GM12878 (cell line): ENCODE data around the gene ZNF154. TPM values are rescaled to one million over a fixed set of nuclear protein-coding genes. Genes with fewer than 3 reads are reported as not detected.

ENCODE experiments used
- ATAC-seq: fragments of 200-7000 bp; cut with Tn5 transposase; 3 replicates; pipeline ENCODE4 v1.9.1; 2020; ENCODE audit warnings: mild to moderate bottlenecking, moderate library complexity
- BruUV-seq: library from RNA; stranded (reverse); fragments of 400-500 nt; replicated peaks from 2 replicates; lab custom pipeline; 2021; lab: Mats Ljungman, UMichigan
- CTCF ChIA-PET: fragments of 300-600 bp; sonication (Branson Sonifier 250); formaldehyde crosslinking; extraction: SDS; loops from one replicate; lab custom pipeline; 2021; ENCODE audit warnings: inconsistent platforms; lab: Yijun Ruan, JAX
- POLR2A ChIA-PET: fragments of 350-600 bp; formaldehyde crosslinking; extraction: SDS; loops from one replicate; lab custom pipeline; 2021; ENCODE audit warnings: inconsistent platforms; lab: Charles Lee
- RAD21 ChIA-PET: fragments of 300-600 bp; sonication (Branson Sonifier 250); formaldehyde crosslinking; loops from one replicate; lab custom pipeline; 2023; ENCODE audit warnings: antibody characterized with exemption; ENCODE audit not compliant: unreplicated experiment; lab: Charles Lee
- SMC1A ChIA-PET: fragments of 300-600 bp; sonication (Branson Sonifier 250); formaldehyde crosslinking; loops from one replicate; lab custom pipeline; 2023; ENCODE audit not compliant: unreplicated experiment, uncharacterized antibody; lab: Charles Lee
- DNase-seq: peaks from one replicate; pipeline ENCODE4 v3.0.0-alpha.2; 2011; ENCODE audit warnings: low read depth, low spot score
- FAIRE-seq: peaks from 3 replicates; lab custom pipeline; 2011; peaks lifted over from hg19 to GRCh38; lab: Jason Lieb, UNC
- H2AFZ ChIP-seq: 2 replicates; pipeline ENCODE4 v1.6.0; 2011; ENCODE audit warnings: low read depth, low read length, control low read depth; ENCODE audit not compliant: control insufficient read depth
- H3K27ac ChIP-seq: 2 replicates; pipeline ENCODE4 v1.5.1; 2011; ENCODE audit warnings: control low read depth; ENCODE audit not compliant: control insufficient read depth, insufficient read depth
- H3K27me3 ChIP-seq, 2 experiments: replicated peaks in 1 of 2; 2 replicates each; pipeline versions ENCODE4 v1.6.0 to v1.6.1; 2011; ENCODE audit warnings: low read length in 1 of 2; ENCODE audit not compliant: control insufficient read depth in 2 of 2, insufficient read depth in 2 of 2
- H3K36me3 ChIP-seq, 2 experiments: 2 replicates each; pipeline ENCODE4 v1.5.1; 2011; ENCODE audit warnings: low read length in 1 of 2; ENCODE audit not compliant: control insufficient read depth in 2 of 2, insufficient read depth in 2 of 2
- H3K4me1 ChIP-seq: 2 replicates; pipeline ENCODE4 v1.6.1; 2011; ENCODE audit warnings: mild to moderate bottlenecking, low read length, moderate library complexity, mixed read lengths; ENCODE audit not compliant: control insufficient read depth, insufficient read depth
- H3K4me2 ChIP-seq: 2 replicates; pipeline ENCODE4 v1.6.0; 2011; ENCODE audit warnings: control low read depth; ENCODE audit not compliant: control insufficient read depth, insufficient read depth
- H3K4me3 ChIP-seq: fragments of 200-600 bp; sonication (generic); 2 replicates; pipeline ENCODE4 v1.5.1; 2016
- H3K79me2 ChIP-seq: 2 replicates; pipeline ENCODE4 v1.6.0; 2011; ENCODE audit warnings: low read length; ENCODE audit not compliant: control insufficient read depth, insufficient read depth
- H3K9ac ChIP-seq: 2 replicates; pipeline ENCODE4 v1.8.0; 2011; ENCODE audit warnings: low read length, control low read depth, mixed read lengths; ENCODE audit not compliant: control insufficient read depth, insufficient read depth
- H3K9me3 ChIP-seq: replicated peaks from 3 replicates; pipeline ENCODE4 v1.5.1; 2011; ENCODE audit warnings: mild to moderate bottlenecking, low read length; ENCODE audit not compliant: control insufficient read depth, insufficient read depth
- H4K20me1 ChIP-seq: 2 replicates; pipeline ENCODE4 v1.6.0; 2011; ENCODE audit not compliant: control insufficient read depth, insufficient read depth
- BACH1 ChIP-seq: fragments of 450-650 bp; IDR thresholded peaks from 2 replicates; pipeline ENCODE4 v1.6.1; 2017; ENCODE audit warnings: mild to moderate bottlenecking, borderline replicate concordance
- CBX3 ChIP-seq: fragments of 200-600 bp; sonication (generic); IDR thresholded peaks from 2 replicates; pipeline ENCODE4 v1.6.1; 2016; ENCODE audit warnings: low read depth, borderline replicate concordance
- CHD2 ChIP-seq: IDR thresholded peaks from 2 replicates; pipeline ENCODE4 v1.6.1; 2011; ENCODE audit warnings: low read depth, low read length, improper control_type of control experiment, borderline replicate concordance
- DPF2 ChIP-seq: fragments of 450-650 bp; IDR thresholded peaks from 2 replicates; pipeline ENCODE4 v1.6.1; 2017; ENCODE audit warnings: mild to moderate bottlenecking
- E2F4 ChIP-seq: IDR thresholded peaks from 2 replicates; pipeline ENCODE4 v1.6.1; 2012; ENCODE audit warnings: low read depth, low read length, improper control_type of control experiment
- EGR1 ChIP-seq, 2 experiments: IDR thresholded peaks; 1 replicate in 1 of 2; 2 replicates in 1 of 2; pipeline ENCODE4 v1.6.1; 2011 to 2012; ENCODE audit warnings: low read depth in 2 of 2, low read length in 2 of 2, borderline replicate concordance in 1 of 2, mild to moderate bottlenecking in 1 of 2, moderate library complexity in 1 of 2
- IKZF1 ChIP-seq: fragments of 450-650 bp; conservative IDR thresholded peaks from 2 replicates; pipeline ENCODE4 v1.6.1; 2017; ENCODE audit warnings: antibody characterized with exemption, mild to moderate bottlenecking
- KLF5 ChIP-seq: fragments of 450-650 bp; IDR thresholded peaks from 2 replicates; pipeline ENCODE4 v1.6.1; 2014; ENCODE audit warnings: mild to moderate bottlenecking; ENCODE audit not compliant: partially characterized antibody
- LARP7 ChIP-seq: fragments of 450-650 bp; IDR thresholded peaks from 2 replicates; pipeline ENCODE4 v1.6.1; 2017; ENCODE audit warnings: mild to moderate bottlenecking
- MXI1 ChIP-seq: fragments of 150-350 bp; IDR thresholded peaks from 2 replicates; pipeline ENCODE4 v1.6.1; 2011; ENCODE audit warnings: low read depth, mild to moderate bottlenecking, inconsistent platforms, low read length, improper control_type of control experiment
- NFIC ChIP-seq: IDR thresholded peaks from 2 replicates; pipeline ENCODE4 v1.6.1; 2012; ENCODE audit warnings: low read depth, mild to moderate bottlenecking, inconsistent platforms, low read length, moderate library complexity
- NFYA ChIP-seq: IDR thresholded peaks from 2 replicates; pipeline ENCODE4 v1.6.1; 2011; ENCODE audit warnings: low read depth, mild to moderate bottlenecking, low read length, improper control_type of control experiment, borderline replicate concordance
- NR2C2 ChIP-seq: IDR thresholded peaks from 2 replicates; pipeline ENCODE4 v1.6.1; 2011; ENCODE audit warnings: borderline replicate concordance, low read depth; ENCODE audit not compliant: control insufficient read depth, insufficient read length
- PAX5 ChIP-seq: IDR thresholded peaks from 2 replicates; pipeline ENCODE4 v1.6.1; 2011; ENCODE audit warnings: low read depth, low read length, borderline replicate concordance
- PAX8 ChIP-seq: fragments of 450-650 bp; IDR thresholded peaks from 2 replicates; pipeline ENCODE4 v1.6.1; 2017; ENCODE audit warnings: mild to moderate bottlenecking, moderate library complexity
- RFX5 ChIP-seq: IDR thresholded peaks from 2 replicates; pipeline ENCODE4 v1.6.1; 2011; ENCODE audit warnings: low read depth, low read length, improper control_type of control experiment
- SUZ12 ChIP-seq: fragments of 200-600 bp; sonication (generic); IDR thresholded peaks from one replicate; pipeline ENCODE4 v1.6.1; 2018; ENCODE audit warnings: antibody characterized with exemption, mild to moderate bottlenecking; ENCODE audit not compliant: unreplicated experiment
- ZBTB33 ChIP-seq: fragments of 450-650 bp; IDR thresholded peaks from 2 replicates; pipeline ENCODE4 v1.6.1; 2017; ENCODE audit warnings: mild to moderate bottlenecking
- ZNF274 ChIP-seq: IDR thresholded peaks from one replicate; pipeline ENCODE4 v1.8.0; 2011; ENCODE audit not compliant: insufficient read length, insufficient read depth
- ZNF622 ChIP-seq: fragments of 450-650 bp; IDR thresholded peaks from 2 replicates; pipeline ENCODE4 v1.6.1; 2017; ENCODE audit warnings: mild to moderate bottlenecking, inconsistent platforms
- WGBS: methylation state at CpG from one replicate; pipeline ENCODE4 v1.1.6; 2016; ENCODE audit warnings: low lambda C conversion rate; ENCODE audit not compliant: insufficient replicate concordance, insufficient coverage; ENCODE audit errors: missing lambda C conversion rate; 5-methylcytosine and 5-hydroxymethylcytosine counted together
- in situ Hi-C: fragments of 300-500 bp; cut with MboI; formaldehyde crosslinking; loops from 9 replicates; pipeline ENCODE4 v1.14.3; 2018; ENCODE audit warnings: mixed read lengths
- intact Hi-C: fragments of 100-400 bp; cut with micrococcal nuclease; formaldehyde crosslinking; loops from one replicate; pipeline ENCODE4 v1.14.2; 2022; ENCODE audit not compliant: unreplicated experiment
- polyA plus RNA-seq, 11 experiments: library from polyadenylated mRNA; depleted of rRNA in 4 of 11; unstranded in 6 of 11; stranded (reverse) in 5 of 11; fragments of >200 nt; fragmentation: Nextera tagmentation in 4 of 11; fragmentation: Illumina TruSeq in 1 of 11; extraction: Ambion mirVana in 4 of 11; extraction: Trizol in 1 of 11; gene quantifications; 1 replicate in 1 of 11; 2 replicates in 10 of 11; pipeline versions ENCODE4 v1.2.1 to v1.2.3, GENCODE V29; 2011 to 2016; ENCODE audit warnings: inconsistent platforms in 2 of 11, missing spikeins in 2 of 11, low read depth in 1 of 11
- total RNA-seq, 4 experiments: library from RNA; depleted of rRNA in 3 of 4; stranded (reverse); fragments of >200 nt in 3 of 4; fragmentation: Illumina TruSeq in 1 of 4; extraction: Trizol in 1 of 4; gene quantifications; 2 replicates each; pipeline versions ENCODE4 v1.2.1 to v1.2.3, GENCODE V29; 2013 to 2021

The ZNF154 gene
- total and polyA plus RNA-seq, 10 of the 15 experiments (the other 5 are each of a cell fraction or from before 2014, with no cell fraction given), result 0.22 to 1.9 (median 1.1) TPM

DNA sequence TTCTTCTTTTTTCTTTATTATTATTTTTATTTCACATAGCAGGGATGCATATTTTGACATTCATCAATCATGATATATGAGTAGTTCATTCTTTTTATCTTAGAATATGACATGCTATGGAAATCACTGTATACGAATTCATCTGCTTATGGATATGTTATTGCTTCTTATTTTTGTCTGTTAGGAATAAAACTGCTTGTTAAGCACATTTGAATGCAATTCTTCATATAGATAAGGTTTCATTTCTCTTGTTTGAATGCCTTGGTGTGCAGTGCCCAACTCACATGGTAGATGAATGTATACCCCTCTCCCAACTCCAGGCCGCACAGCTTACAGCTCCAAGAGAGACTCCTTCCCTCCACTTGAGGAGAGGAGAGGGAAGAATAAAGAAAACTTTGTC, 48.9 kb upstream of the ZNF154 start:
- RAD21 ChIA-PET, result no interaction called here
- peaks cover 2 to 26% of the 10 kb centered on the region in 2 experiments for H3K36me3 ChIP-seq
- H3K27ac ChIP-seq, result no peak overlapping the region
- H3K27me3 ChIP-seq, result no peaks in the 10 kb centered on the region
- no peak overlapping the region for H3K9ac ChIP-seq
- 97% methylated on average over 2 of the region's 2 CpGs for WGBS
- SMC1A ChIA-PET, result no interaction called here
- ATAC-seq, result no peak
- no peak overlapping the region for H3K4me3 ChIP-seq
- intact Hi-C loops (no loop called here), in situ Hi-C loops (no loop called here)
- TF ChIP-seq LARP7, result no peak
- TF ChIP-seq EGR1 (IDR thresholded peaks at IDR 0.05; ENCODE audit: borderline replicate concordance in 1 of 2, low read depth in 2 of 2, low read length in 2 of 2), result no peak
- no peak for TF ChIP-seq DPF2
- TF ChIP-seq CHD2, result no peak
- no peak for TF ChIP-seq CBX3
- no peak for TF ChIP-seq BACH1
- no peak for TF ChIP-seq SUZ12
- no peak for TF ChIP-seq PAX5
- TF ChIP-seq ZBTB33, result no peak
- no peak for TF ChIP-seq E2F4
- TF ChIP-seq RFX5, result no peak
- no peak for TF ChIP-seq KLF5
- no peak for TF ChIP-seq PAX8
- no peak for TF ChIP-seq MXI1
- no peak for TF ChIP-seq NR2C2
- no peak for TF ChIP-seq ZNF622
- no peak for TF ChIP-seq NFYA
- TF ChIP-seq ZNF274, result no peak
- TF ChIP-seq IKZF1, result no peak
- TF ChIP-seq NFIC, result no peak
- no peaks in the 10 kb centered on the region for H3K79me2 ChIP-seq
- no peaks in the 10 kb centered on the region for H4K20me1 ChIP-seq
- H2AFZ ChIP-seq, result no peak overlapping the region
- no peak overlapping the region for H3K4me2 ChIP-seq
- POLR2A ChIA-PET, result no interaction called here
- CTCF ChIA-PET, result no interaction called here
- DNase-seq, result no peak
- no TSS peak for BruUV-seq
- no peaks in the 10 kb centered on the region for H3K4me1 ChIP-seq
- peaks cover 25% of the 10 kb centered on the region for H3K9me3 ChIP-seq
- FAIRE-seq, result no peak
